HFF-Myc (cell line): ENCODE measurements around the gene EIF4A2.

ENCODE experiments used
- DNase-seq: peaks from one replicate; pipeline ENCODE4 v3.0.0-alpha.2; 2011; ENCODE audit warnings: low read depth; ENCODE audit errors: extremely low read depth
- H3K4me3 ChIP-seq: replicated peaks from 2 replicates; pipeline ENCODE4 v1.5.1; 2011; ENCODE audit warnings: low read depth, mild to moderate bottlenecking, control low read depth, low read length
- CTCF ChIP-seq: IDR thresholded peaks from 2 replicates; pipeline ENCODE4 v1.5.1; 2012; ENCODE audit warnings: mild to moderate bottlenecking, low read depth, low read length, control low read depth; ENCODE audit errors: missing control alignments

EIF4A2 gene

GRCh38 chr3:186754006-186754405 lies 29.4 kb upstream of the EIF4A2 start:
- no peak for DNase-seq
- H3K4me3 ChIP-seq = no peak overlapping the region
- TF ChIP-seq CTCF = no peak

- DNase-seq = no peak
- TF ChIP-seq CTCF = no peak
- no peak overlapping the region for H3K4me3 ChIP-seq
Measured at GRCh38 chr3:186754871-186755270, 28.5 kb upstream of the EIF4A2 start.

- no peak overlapping the region for H3K4me3 ChIP-seq
- no peak for TF ChIP-seq CTCF
- no peak for DNase-seq
Measured at GRCh38 chr3:186757214-186757613, 26.2 kb upstream of the EIF4A2 start.

GRCh38 chr3:186757686-186758220 lies 25.6 kb upstream of the EIF4A2 start:
- no peak for DNase-seq
- TF ChIP-seq CTCF = no peak
- H3K4me3 ChIP-seq = no peak overlapping the region

GRCh38 chr3:186759231-186759930 lies 24.0 kb upstream of the EIF4A2 start:
- no peak for DNase-seq
- no peak for TF ChIP-seq CTCF

GRCh38 chr3:186760141-186760833 lies 23.1 kb upstream of the EIF4A2 start:
- H3K4me3 ChIP-seq = no peak overlapping the region
- TF ChIP-seq CTCF = no peak
- no peak for DNase-seq

More at GRCh38 chr3:186759231-186759930, 24.0 kb upstream of the EIF4A2 start:
- H3K4me3 ChIP-seq = no peak overlapping the region
